22Rv1 (cell line): ENCODE results near the gene MX2.

Experiments used
- ZFX ChIP-seq: fragments of 450-650 bp; IDR thresholded peaks from 2 replicates; pipeline ENCODE4 v1.6.1; 2017; ENCODE audit warnings: antibody characterized with exemption, borderline replicate concordance
- TF ChIP-seq, protein P1 (sequence below): fragments of 450-650 bp; IDR thresholded peaks from 2 replicates; pipeline ENCODE4 v1.5.1; 2017; ENCODE audit warnings: mild to moderate bottlenecking

DNA sequence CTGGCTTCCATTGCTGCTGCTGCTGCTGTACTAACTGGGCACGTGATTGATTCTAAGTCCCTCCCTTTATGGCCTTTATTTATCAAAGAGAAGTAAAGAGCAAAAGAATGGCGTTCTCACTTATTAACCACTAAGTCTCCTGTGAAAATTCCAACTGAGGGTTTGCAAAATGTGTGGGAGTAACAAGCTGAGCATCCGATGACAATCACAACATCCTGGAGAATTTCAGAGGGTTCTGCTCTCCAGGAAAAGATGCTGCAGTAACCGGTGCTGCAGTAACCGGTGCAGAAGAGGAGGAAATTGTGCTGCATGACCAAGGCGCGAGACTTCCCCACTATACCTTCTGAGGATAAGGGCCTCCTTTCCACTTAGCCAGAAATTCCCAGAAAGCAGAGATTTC, 12.7 kb upstream of the MX2 start:
- TF ChIP-seq, protein P1, sequence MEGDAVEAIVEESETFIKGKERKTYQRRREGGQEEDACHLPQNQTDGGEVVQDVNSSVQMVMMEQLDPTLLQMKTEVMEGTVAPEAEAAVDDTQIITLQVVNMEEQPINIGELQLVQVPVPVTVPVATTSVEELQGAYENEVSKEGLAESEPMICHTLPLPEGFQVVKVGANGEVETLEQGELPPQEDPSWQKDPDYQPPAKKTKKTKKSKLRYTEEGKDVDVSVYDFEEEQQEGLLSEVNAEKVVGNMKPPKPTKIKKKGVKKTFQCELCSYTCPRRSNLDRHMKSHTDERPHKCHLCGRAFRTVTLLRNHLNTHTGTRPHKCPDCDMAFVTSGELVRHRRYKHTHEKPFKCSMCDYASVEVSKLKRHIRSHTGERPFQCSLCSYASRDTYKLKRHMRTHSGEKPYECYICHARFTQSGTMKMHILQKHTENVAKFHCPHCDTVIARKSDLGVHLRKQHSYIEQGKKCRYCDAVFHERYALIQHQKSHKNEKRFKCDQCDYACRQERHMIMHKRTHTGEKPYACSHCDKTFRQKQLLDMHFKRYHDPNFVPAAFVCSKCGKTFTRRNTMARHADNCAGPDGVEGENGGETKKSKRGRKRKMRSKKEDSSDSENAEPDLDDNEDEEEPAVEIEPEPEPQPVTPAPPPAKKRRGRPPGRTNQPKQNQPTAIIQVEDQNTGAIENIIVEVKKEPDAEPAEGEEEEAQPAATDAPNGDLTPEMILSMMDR, result no peak
- no peak for TF ChIP-seq ZFX
